Activated naive CD4-positive, alpha-beta T cell treated with anti-CD3 and anti-CD28 coated beads, Interleukin-2, amount 50 U/mL, for 24 hours (primary cell): ENCODE data around the gene ZNF512B.
"Not testable (repeated sequence)": the region's sequence is repeated elsewhere in the genome, so short reads cannot be mapped to it uniquely, and the experiment has no call there.

Experiments used
- H3K27ac Mint-ChIP-seq: one replicate; pipeline ENCODE4 v1.8.0; 2021; ENCODE audit warnings: mild to moderate bottlenecking, mixed read lengths
- H3K27me3 Mint-ChIP-seq: one replicate; pipeline ENCODE4 v1.8.0; 2021; ENCODE audit warnings: mixed read lengths
- H3K36me3 Mint-ChIP-seq: one replicate; pipeline ENCODE4 v1.8.0; 2021; ENCODE audit warnings: mixed read lengths
- H3K4me1 Mint-ChIP-seq: one replicate; pipeline ENCODE4 v1.8.0; 2021; ENCODE audit warnings: mixed read lengths
- H3K4me3 Mint-ChIP-seq: one replicate; pipeline ENCODE4 v1.8.0; 2021; ENCODE audit warnings: mild to moderate bottlenecking, mixed read lengths
- H3K9me3 Mint-ChIP-seq: one replicate; pipeline ENCODE4 v1.8.0; 2021; ENCODE audit warnings: mixed read lengths

Gene ZNF512B

GRCh38 chr20:63917811-63918210 lies 51.9 kb downstream of the ZNF512B start:
- no peak overlapping the region for H3K27ac Mint-ChIP-seq

GRCh38 chr20:63916371-63916939 lies 53.3 kb downstream of the ZNF512B start:
- not testable (repeated sequence) for H3K27me3 Mint-ChIP-seq, H3K4me3 Mint-ChIP-seq, H3K9me3 Mint-ChIP-seq, H3K36me3 Mint-ChIP-seq
- H3K27ac Mint-ChIP-seq, result peak overlapping the region; percentile 17
- peaks cover 23% of the 10 kb centered on the region for H3K4me1 Mint-ChIP-seq

More at GRCh38 chr20:63917811-63918210, 51.9 kb downstream of the ZNF512B start:
- Mint-ChIP-seq H3K9me3 (no peaks in the 10 kb centered on the region), H3K27me3 (no peaks in the 10 kb centered on the region), H3K4me1 (peaks cover 20% of the 10 kb centered on the region), H3K4me3 (no peak overlapping the region), H3K36me3 (peaks cover 8% of the 10 kb centered on the region)

GRCh38 chr20:63915471-63915870 lies 54.3 kb downstream of the ZNF512B start:
- H3K27ac Mint-ChIP-seq, result no peak overlapping the region

GRCh38 chr20:63913768-63914167 lies 56.0 kb downstream of the ZNF512B start:
- no peak overlapping the region for H3K27ac Mint-ChIP-seq
- no peaks in the 10 kb centered on the region for H3K9me3 Mint-ChIP-seq
- H3K4me3 Mint-ChIP-seq, result no peak overlapping the region
- H3K27me3 Mint-ChIP-seq, result no peaks in the 10 kb centered on the region
- peaks cover 40% of the 10 kb centered on the region for H3K4me1 Mint-ChIP-seq
- peaks cover 9% of the 10 kb centered on the region for H3K36me3 Mint-ChIP-seq

More at GRCh38 chr20:63915471-63915870, 54.3 kb downstream of the ZNF512B start:
- H3K27me3 Mint-ChIP-seq, result no peaks in the 10 kb centered on the region
- peaks cover 9% of the 10 kb centered on the region for H3K36me3 Mint-ChIP-seq
- no peaks in the 10 kb centered on the region for H3K9me3 Mint-ChIP-seq
- peaks cover 32% of the 10 kb centered on the region for H3K4me1 Mint-ChIP-seq
- no peak overlapping the region for H3K4me3 Mint-ChIP-seq

GRCh38 chr20:63911176-63911575 lies 58.6 kb downstream of the ZNF512B start:
- peak overlapping the region; percentile 39 for H3K4me3 Mint-ChIP-seq
- H3K9me3 Mint-ChIP-seq, result no peaks in the 10 kb centered on the region
- no peaks in the 10 kb centered on the region for H3K27me3 Mint-ChIP-seq
- peaks cover 42% of the 10 kb centered on the region for H3K4me1 Mint-ChIP-seq
- peak overlapping the region; percentile 23 for H3K27ac Mint-ChIP-seq
- H3K36me3 Mint-ChIP-seq, result peaks cover 7% of the 10 kb centered on the region

- Mint-ChIP-seq H3K9me3 (no peaks in the 10 kb centered on the region), H3K4me1 (peaks cover 50% of the 10 kb centered on the region), H3K27ac (peak overlapping the region; percentile 32), H3K4me3 (no peak overlapping the region), H3K36me3 (peaks cover 1% of the 10 kb centered on the region), H3K27me3 (no peaks in the 10 kb centered on the region)
Measured at GRCh38 chr20:63908008-63908682, 61.6 kb downstream of the ZNF512B start.
